Left ventricle myocardium superior (tissue), 1 donor: ENCODE measurements around the gene RSPH9. TPM values are rescaled to one million over a fixed set of nuclear protein-coding genes. Genes with fewer than 3 reads are reported as not detected.
A peak's percentile ranks its signal among the peaks of the same experiment; 100 is the strongest.
"Not testable (repeated sequence)": the region's sequence is repeated elsewhere in the genome, so short reads cannot be mapped to it uniquely, and the experiment has no call there.

Experiments used
- ATAC-seq: fragments of 200-7000 bp; cut with Tn5 transposase; one replicate; pipeline ENCODE4 v1.9.1; 2020; ENCODE audit warnings: mild to moderate bottlenecking, moderate library complexity
- DNase-seq: peaks from one replicate; pipeline ENCODE4 v3.0.0-alpha.2; 2020
- intact Hi-C: fragments of 100-400 bp; cut with micrococcal nuclease; formaldehyde crosslinking; loops from one replicate; pipeline ENCODE4 v1.11.0; 2022
- total RNA-seq: library from RNA; stranded (reverse); fragmentation: NEBNext Ultra II Directional; extraction: Animal tissue kit (Norgen Biotek cat#: 25700); gene quantifications from one replicate; pipeline ENCODE4 v1.2.1, GENCODE V29; 2021
- donor health status: DM: no; HTN: yes; CAD: no; lungs with severe emphysema.

Gene RSPH9
- total RNA-seq, 1 donor from 2014 or later, result 0.15 TPM

GRCh38 chr6:43679057-43679456, 34.2 kb downstream of the RSPH9 start:
- intact Hi-C loops, result no loop called here
- no peak for DNase-seq
- no peak for ATAC-seq

- peak; percentile 14 for ATAC-seq
- intact Hi-C loops, result no loop called here
- no peak for DNase-seq
Measured at GRCh38 chr6:43680308-43681200, 35.7 kb downstream of the RSPH9 start.

GRCh38 chr6:43681303-43681702, 36.5 kb downstream of the RSPH9 start:
- intact Hi-C loops, result no loop called here
- no peak for DNase-seq
- no peak for ATAC-seq

- ATAC-seq, result peak; percentile 24
- DNase-seq, result no peak
- intact Hi-C loops, result no loop called here
Measured at GRCh38 chr6:43682724-43683429, 38.0 kb downstream of the RSPH9 start.

- ATAC-seq, result no peak
- intact Hi-C loops, result no loop called here
Measured at GRCh38 chr6:43683708-43684455, 39.0 kb downstream of the RSPH9 start.

DNA sequence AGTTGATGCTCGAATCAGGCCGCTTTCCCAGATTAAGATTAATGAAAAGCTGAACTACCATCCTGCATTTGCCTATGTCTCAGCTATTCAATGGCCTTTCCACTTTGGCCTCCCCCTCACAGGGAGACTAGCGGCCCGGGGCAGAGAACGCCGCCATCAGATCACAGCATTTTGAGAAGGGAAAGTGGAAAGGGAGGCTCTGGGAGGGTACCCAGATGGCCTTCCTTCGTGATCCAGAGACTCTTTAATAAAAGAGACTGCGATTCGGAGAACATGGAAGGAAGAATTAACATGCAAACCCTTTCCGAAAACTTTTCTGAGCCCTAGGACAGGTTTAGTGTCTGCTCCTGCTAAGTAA, 42.2 kb downstream of the RSPH9 start:
- ATAC-seq (no peak), DNase-seq (no peak)
- intact Hi-C loops, result no loop called here

More at GRCh38 chr6:43683708-43684455, 39.0 kb downstream of the RSPH9 start:
- no peak for DNase-seq

GRCh38 chr6:43687437-43688347, 42.9 kb downstream of the RSPH9 start, which contains the start of gene MRPS18A:
Gene MRPS18A (minus strand): TSS chr6:43687791. CDS start chr6:43687779, 12 bp downstream.
- ATAC-seq (peak; percentile 96), DNase-seq (peak; percentile 89)
- intact Hi-C loops, result no loop called here

GRCh38 chr6:43689421-43689820, 44.6 kb downstream of the RSPH9 start:
- intact Hi-C loops, result no loop called here
- ATAC-seq (no peak), DNase-seq (no peak)

GRCh38 chr6:43695215-43695966, 50.6 kb downstream of the RSPH9 start:
- ATAC-seq (peak; percentile 83), DNase-seq (peak; percentile 52)
- intact Hi-C loops, result no loop called here

GRCh38 chr6:43695967-43696291, 51.1 kb downstream of the RSPH9 start:
- intact Hi-C loops, result no loop called here
- ATAC-seq (no peak), DNase-seq (no peak)

DNA sequence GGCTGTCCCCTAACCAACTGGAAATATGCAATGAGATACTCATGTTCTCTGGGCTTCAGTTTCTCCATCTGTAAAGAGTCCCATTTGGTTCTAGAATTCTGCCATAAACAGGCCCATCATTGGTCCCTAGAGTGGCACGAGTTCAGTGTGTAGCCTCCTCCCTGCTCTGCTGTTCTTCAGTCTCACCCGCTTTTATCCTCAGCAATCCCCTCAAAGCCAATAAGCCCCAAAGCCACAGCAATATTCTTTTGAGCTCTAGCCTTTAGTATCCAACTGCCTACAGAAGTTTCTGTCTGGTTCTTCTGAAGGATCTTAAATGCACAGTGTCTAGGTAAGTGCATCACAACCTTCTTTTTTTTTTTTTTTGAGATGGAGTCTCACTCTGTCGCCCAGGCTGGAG, 52.6 kb downstream of the RSPH9 start:
- ATAC-seq (no peak), DNase-seq (no peak)
- intact Hi-C loops, result no loop called here

DNA sequence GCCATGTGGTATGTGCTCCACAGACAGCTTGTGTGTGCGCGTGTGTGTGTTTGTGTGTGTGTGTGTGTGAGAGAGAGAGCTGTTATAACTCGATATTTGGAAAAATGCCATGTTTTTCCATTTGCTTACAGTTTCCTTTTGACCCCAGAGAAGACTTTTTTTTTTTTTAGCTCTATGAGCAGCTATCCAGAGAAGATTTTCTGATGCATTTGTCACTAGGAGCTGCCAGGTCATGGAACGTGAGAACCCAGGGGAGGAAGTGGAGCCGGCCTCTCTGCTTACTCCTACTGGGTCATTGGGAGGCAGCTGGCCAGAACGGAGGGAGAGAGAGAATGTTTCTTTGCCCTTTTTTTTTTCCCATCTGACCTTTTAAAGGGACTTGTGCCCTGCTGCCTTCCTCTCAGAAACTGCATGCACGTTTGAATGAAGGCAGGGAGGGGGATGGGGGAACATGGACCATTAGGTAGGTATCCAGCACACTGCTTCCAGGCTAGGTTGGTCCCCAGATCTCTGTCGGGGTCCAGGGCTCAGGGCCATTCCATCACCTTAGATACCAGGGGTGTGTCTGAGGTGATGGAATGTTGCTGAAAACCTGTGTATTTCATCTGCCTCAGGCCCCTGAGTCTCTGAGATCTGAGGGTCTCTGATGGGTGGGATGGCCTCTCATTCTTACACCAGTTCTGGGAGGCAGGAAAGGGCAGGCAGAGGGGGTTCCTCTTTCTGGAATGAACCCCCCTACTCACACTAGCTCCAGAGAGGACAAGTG, 53.9 kb downstream of the RSPH9 start:
- intact Hi-C loops, result no loop called here
- peak; percentile 77 for DNase-seq
- ATAC-seq, result no peak

DNA sequence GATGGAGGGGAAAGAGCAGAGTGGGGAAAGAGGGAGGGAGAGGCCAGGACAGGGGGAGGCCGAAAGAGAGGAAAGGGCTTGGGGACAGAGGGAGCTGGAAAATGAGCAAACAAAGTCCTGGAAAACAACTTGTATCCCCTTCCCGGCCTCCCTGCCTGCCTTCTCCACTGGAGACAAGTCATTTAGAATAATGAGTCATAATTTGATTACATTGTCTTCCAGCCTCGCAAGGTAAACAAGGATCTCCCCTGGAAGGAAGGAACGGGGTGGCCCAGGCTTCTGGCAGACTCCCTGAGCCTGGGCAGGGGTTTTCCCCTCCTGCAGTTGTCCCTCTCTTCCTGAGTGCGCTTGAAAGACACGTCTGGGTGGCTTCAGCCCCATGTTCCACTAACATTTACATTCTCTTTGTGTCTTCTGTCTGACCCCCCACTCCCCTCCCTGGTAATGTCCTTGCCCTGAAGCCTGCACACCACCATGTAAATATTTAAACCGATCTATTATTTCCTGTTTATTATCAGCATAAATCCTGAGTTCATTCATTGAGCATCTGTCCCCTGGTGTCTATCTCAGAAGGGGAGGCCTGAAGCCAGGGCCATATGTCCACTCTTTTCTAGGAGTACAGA, 54.8 kb downstream of the RSPH9 start:
- intact Hi-C loops, result no loop called here
- ATAC-seq, result no peak
- DNase-seq, result no peak

GRCh38 chr6:43700939-43701560, 56.2 kb downstream of the RSPH9 start:
- DNase-seq, ATAC-seq, intact Hi-C loops: not testable (repeated sequence)

GRCh38 chr6:43702171-43702533, 57.3 kb downstream of the RSPH9 start:
- DNase-seq (no peak), ATAC-seq (no peak)
- intact Hi-C loops, result no loop called here

- intact Hi-C loops, result no loop called here
- peak; percentile 94 for DNase-seq
- peak; percentile 97 for ATAC-seq
Measured at GRCh38 chr6:43702534-43703440, 58.0 kb downstream of the RSPH9 start.
